Measurements from ENCODE around the gene SKAP2.

SKAP2 gene

DNA sequence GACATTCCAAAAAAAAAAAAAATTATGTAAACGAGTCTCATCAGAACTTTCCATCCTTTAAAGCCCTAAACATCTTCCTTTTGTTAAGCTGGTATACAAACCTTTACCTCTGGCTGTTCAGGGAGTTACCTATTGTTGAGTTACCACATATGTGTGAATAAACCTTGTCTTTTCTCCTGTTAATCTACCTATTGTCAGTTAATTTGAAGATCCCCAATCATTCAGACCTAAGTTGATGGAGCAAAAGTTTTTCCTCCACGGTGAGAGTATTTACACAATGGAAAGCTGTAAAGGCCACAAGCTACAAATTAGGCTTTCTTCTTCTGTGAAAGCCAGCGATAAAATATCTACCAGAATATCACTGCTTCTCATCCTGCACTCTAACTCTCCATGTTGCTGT, 80.3 kb downstream of the SKAP2 start:
- H3K4me3 ChIP-seq (ENCODE audit: control insufficient read depth, low read depth, low read length) = no peak overlapping the region
- DNase-seq (ENCODE audit: low read depth) = no peak
- TF ChIP-seq, protein P1, sequence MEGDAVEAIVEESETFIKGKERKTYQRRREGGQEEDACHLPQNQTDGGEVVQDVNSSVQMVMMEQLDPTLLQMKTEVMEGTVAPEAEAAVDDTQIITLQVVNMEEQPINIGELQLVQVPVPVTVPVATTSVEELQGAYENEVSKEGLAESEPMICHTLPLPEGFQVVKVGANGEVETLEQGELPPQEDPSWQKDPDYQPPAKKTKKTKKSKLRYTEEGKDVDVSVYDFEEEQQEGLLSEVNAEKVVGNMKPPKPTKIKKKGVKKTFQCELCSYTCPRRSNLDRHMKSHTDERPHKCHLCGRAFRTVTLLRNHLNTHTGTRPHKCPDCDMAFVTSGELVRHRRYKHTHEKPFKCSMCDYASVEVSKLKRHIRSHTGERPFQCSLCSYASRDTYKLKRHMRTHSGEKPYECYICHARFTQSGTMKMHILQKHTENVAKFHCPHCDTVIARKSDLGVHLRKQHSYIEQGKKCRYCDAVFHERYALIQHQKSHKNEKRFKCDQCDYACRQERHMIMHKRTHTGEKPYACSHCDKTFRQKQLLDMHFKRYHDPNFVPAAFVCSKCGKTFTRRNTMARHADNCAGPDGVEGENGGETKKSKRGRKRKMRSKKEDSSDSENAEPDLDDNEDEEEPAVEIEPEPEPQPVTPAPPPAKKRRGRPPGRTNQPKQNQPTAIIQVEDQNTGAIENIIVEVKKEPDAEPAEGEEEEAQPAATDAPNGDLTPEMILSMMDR (IDR thresholded peaks at IDR 0.05; ENCODE audit: control insufficient read depth, insufficient read depth, low read depth, low read length, missing control alignments) = no peak

DNA sequence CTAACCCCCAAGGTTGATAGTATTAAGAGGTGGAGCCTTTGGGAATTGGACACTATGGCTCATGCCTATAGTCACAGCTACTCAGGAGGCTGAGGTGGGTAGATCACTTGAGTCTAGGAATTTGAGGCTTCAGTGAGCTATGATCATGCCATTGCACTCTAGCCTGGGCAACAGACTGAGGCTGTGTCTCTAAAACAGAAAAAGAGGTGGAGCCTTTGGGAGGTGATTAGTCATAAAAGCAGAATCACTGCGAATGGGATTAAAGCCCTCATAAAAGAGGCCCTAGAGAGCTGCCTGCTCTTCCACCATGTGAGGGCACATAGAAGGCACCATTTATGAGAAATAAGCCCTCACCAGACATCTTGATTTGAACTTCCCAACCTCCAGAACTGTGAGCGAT, 81.9 kb downstream of the SKAP2 start:
- no peak overlapping the region for H3K4me3 ChIP-seq (ENCODE audit: control insufficient read depth, low read depth, low read length)
- DNase-seq (ENCODE audit: low read depth) = no peak
- TF ChIP-seq, protein P1 (IDR thresholded peaks at IDR 0.05; ENCODE audit: control insufficient read depth, insufficient read depth, low read depth, low read length, missing control alignments) = no peak

DNA sequence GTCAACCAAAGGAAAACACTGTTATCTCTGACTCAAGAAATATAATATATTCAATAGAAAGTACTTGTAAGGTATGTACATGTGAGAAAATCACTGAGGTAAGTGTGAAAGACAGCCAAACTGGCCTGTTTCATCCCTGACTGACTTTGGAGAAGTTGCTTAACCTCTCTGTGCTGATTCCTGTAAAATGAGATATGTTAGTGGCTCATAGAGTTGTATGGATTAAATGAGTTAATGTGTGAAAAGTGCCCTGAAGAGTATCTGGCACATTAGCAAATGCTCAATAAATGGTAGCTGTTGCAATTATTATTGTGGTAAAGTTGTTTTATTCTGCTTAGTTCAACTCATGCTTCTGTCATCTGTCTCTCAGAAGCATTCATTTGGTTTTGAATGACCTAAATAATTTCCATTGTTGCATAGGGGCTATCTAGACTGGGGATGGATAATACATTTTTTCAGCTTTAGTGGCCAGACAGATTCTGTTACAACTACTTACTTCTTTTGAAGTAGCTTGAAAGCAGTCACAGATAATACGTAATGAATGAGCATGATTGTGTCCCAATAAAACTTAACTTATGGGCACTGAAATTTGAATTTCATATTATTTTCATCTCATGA, 84.3 kb downstream of the SKAP2 start:
- TF ChIP-seq, protein P1 (IDR thresholded peaks at IDR 0.05; ENCODE audit: control insufficient read depth, insufficient read depth, low read depth, low read length, missing control alignments) = no peak
- DNase-seq (ENCODE audit: low read depth) = no peak
- H3K4me3 ChIP-seq (ENCODE audit: control insufficient read depth, low read depth, low read length) = no peak overlapping the region

DNA sequence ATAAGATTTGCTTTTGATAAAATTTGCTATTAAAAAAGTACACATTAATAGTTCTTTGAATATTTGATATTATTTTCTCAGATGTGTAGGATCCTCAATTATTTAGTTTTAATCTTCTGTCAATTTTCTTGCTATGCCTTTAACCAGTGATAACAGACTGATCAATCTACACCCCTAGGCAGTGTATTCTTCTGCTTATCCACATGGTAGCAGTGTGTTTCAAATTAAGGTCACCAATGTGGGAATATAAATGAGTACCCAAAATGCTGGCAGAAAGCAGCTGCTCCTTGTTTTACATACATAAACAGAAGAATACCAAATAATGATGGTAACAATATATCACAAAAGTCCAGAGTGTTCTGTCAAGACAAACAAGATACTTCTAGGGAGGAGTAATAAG, 87.0 kb downstream of the SKAP2 start:
- TF ChIP-seq, protein P1 (IDR thresholded peaks at IDR 0.05; ENCODE audit: control insufficient read depth, insufficient read depth, low read depth, low read length, missing control alignments) = no peak
- DNase-seq (ENCODE audit: low read depth) = no peak
- H3K4me3 ChIP-seq (ENCODE audit: control insufficient read depth, low read depth, low read length) = no peak overlapping the region

DNA sequence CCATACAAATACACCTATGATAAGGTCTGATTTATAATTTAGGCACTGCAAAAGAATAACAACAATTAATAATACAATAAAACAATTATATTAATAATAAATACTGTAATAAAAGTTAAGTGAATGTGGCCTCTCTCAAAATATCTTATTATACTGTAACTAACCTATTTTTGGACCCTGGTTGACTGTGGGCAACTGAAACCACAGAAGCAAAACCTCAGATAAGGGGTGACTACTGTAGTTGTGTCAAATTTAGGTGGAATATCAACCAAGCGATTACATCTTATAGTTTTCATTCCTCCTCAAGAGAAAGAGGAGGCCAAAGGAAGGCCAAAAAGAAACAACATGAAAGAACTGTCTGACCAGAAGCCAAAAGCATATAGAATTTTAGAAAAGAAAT, 103.9 kb downstream of the SKAP2 start:
- TF ChIP-seq, protein P1 (IDR thresholded peaks at IDR 0.05; ENCODE audit: control insufficient read depth, insufficient read depth, low read depth, low read length, missing control alignments) = no peak
- no peak for DNase-seq (ENCODE audit: low read depth)
- no peak overlapping the region for H3K4me3 ChIP-seq (ENCODE audit: control insufficient read depth, low read depth, low read length)

DNA sequence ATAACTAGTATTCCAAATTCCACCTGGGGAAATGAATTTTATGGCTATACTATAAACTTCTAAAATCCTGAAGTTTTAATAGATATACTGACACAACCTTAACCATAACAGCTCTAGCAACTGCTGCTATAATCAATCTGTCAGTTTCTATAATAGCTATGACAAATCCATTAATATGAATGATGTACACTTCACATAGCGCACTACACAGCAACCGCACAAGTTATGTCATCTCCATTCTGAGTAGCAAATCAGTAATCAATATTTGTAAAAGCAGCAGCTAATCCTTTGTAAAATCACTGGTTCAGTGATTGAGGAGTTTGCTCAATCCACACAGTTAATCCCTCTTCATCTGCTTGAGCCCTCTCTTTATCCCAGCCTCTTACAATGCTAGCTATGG, 105.3 kb downstream of the SKAP2 start:
- TF ChIP-seq, protein P1 (IDR thresholded peaks at IDR 0.05; ENCODE audit: control insufficient read depth, insufficient read depth, low read depth, low read length, missing control alignments) = no peak
- no peak overlapping the region for H3K4me3 ChIP-seq (ENCODE audit: control insufficient read depth, low read depth, low read length)
- DNase-seq (ENCODE audit: low read depth) = no peak

DNA sequence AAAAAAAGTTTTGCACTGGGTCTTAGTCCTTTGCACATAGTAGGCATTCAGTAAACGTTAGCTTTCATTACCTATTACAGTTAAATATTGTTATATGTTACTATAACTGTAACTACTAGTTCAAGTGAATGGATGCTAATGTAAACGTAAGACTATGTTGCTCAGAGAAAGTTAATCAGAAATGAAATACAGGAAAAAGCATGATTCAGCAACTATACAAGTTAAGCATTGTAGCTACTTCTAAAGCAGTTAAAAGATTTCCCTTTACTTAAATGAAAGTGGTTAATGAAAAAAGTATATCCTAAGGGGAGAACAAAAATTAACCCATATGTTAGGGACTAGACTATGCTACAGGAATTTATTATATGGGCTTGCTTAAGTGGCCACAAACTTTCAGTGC, 121.2 kb downstream of the SKAP2 start:
- TF ChIP-seq, protein P1 (IDR thresholded peaks at IDR 0.05; ENCODE audit: control insufficient read depth, insufficient read depth, low read depth, low read length, missing control alignments) = no peak
- no peak for DNase-seq (ENCODE audit: low read depth)
- H3K4me3 ChIP-seq (ENCODE audit: control insufficient read depth, low read depth, low read length) = no peak overlapping the region
